NCI-H2196 (cell line): ENCODE measurements around the gene RNF13.
"Not testable (repeated sequence)": the region's sequence is repeated elsewhere in the genome, so short reads cannot be mapped to it uniquely, and the experiment has no call there.

Experiments
- DNase-seq: peaks from one replicate; lab custom pipeline; 2025; ENCODE audit not compliant: unreplicated experiment; lab: John Stamatoyannopoulos, UW

RNF13 gene

GRCh38 chr3:149949181-149949580, 136.2 kb downstream of the RNF13 start:
- no peak for DNase-seq

- no peak for DNase-seq
These were observed 141.8 kb downstream of the RNF13 start for GRCh38 chr3:149954812-149955211.

- no peak for DNase-seq
These were observed 142.4 kb downstream of the RNF13 start for GRCh38 chr3:149955449-149955848.

GRCh38 chr3:149957361-149958125, 144.5 kb downstream of the RNF13 start:
- DNase-seq: no peak

GRCh38 chr3:149958171-149958796, 145.3 kb downstream of the RNF13 start:
- no peak for DNase-seq

GRCh38 chr3:149959443-149959842, 146.4 kb downstream of the RNF13 start:
- no peak for DNase-seq

GRCh38 chr3:149963485-149963884, 150.5 kb downstream of the RNF13 start:
- DNase-seq: no peak

- DNase-seq: no peak
These were observed 151.3 kb downstream of the RNF13 start for GRCh38 chr3:149964291-149964690.

- no peak for DNase-seq
These were observed 152.3 kb downstream of the RNF13 start for GRCh38 chr3:149965278-149965677.

GRCh38 chr3:149967086-149967685, 154.2 kb downstream of the RNF13 start:
- DNase-seq: peak; percentile 80

- no peak for DNase-seq
These were observed 155.2 kb downstream of the RNF13 start for GRCh38 chr3:149968216-149968615.

GRCh38 chr3:149969110-149969939, 156.3 kb downstream of the RNF13 start:
- peak; percentile 55 for DNase-seq

- peak; percentile 94 for DNase-seq
These were observed 157.1 kb downstream of the RNF13 start for GRCh38 chr3:149969940-149970715.

- peak; percentile 94 for DNase-seq
These were observed 157.8 kb downstream of the RNF13 start, which contains the start of gene PFN2 for GRCh38 chr3:149970716-149971402. TSS of gene PFN2 (minus strand) at chr3:149970895. CDS start at chr3:149970856, 39 bp downstream.

- peak; percentile 87 for DNase-seq
These were observed 158.5 kb downstream of the RNF13 start for GRCh38 chr3:149971403-149972075.

GRCh38 chr3:149975919-149976318, 162.9 kb downstream of the RNF13 start:
- DNase-seq: no peak

- DNase-seq: no peak
These were observed 164.4 kb downstream of the RNF13 start for GRCh38 chr3:149977386-149977785.

- not testable (repeated sequence) for DNase-seq
These were observed 169.0 kb downstream of the RNF13 start for GRCh38 chr3:149981979-149982378.

- DNase-seq: not testable (repeated sequence)
These were observed 170.0 kb downstream of the RNF13 start for GRCh38 chr3:149983053-149983452.
